Iris pigment epithelial cell (primary cell): ENCODE results near the gene STIM1.
"Not testable (repeated sequence)": the region's sequence is repeated elsewhere in the genome, so short reads cannot be mapped to it uniquely, and the experiment has no call there.

Source experiments
- DNase-seq: peaks from one replicate; pipeline ENCODE4 v3.0.0-alpha.2; 2011; ENCODE audit warnings: low read depth

Gene STIM1

GRCh38 chr11:3854977-3855807 is at the start of gene STIM1:
TSS of gene STIM1 (plus strand) at chr11:3855664. CDS start at chr11:3856271, 607 bp downstream.
- peak; percentile 90 for DNase-seq

GRCh38 chr11:3807909-3808860 is 47.3 kb upstream of the STIM1 start, which contains the start of gene PGAP2:
TSS of gene PGAP2 (plus strand) at chr11:3808560. CDS start at chr11:3811260, 2,700 bp downstream.
- peak; percentile 53 for DNase-seq

DNA sequence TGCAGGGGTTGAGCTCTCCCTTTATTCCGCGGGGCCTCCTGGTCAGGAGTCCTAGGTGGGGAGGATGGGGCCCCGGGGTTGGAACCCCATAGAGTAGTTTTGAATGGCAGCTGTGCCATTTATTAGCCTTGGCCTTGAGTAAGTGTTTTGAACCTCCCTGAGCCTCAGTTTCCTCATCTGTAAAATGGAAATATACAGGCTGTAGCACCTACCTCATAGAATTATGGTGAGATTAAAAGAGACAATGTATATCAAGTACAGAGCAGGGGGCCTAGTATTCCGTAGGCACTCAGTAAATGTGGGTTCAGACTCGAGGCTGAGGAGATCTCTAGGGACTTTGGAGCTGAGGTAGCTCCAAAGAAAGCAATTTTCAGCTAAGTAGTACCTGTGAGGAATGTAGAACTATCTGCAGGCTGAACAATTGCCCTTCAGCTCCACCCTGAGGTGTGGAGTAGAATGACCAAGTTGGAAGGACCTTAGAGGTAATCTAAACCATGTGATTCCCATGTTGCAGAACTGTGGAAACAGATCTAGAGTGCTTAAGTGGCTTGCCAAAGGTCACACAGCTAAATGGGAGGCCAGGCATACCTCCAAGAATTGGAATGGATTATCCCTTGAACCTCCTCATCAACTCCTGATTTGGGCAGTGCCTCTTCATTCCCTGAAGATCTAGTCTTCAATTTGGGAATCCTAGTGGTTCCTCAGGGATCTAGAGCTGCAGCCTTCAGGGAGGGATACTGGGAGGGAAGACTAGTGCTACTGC is 46.4 kb upstream of the STIM1 start:
- DNase-seq = peak; percentile 68

DNA sequence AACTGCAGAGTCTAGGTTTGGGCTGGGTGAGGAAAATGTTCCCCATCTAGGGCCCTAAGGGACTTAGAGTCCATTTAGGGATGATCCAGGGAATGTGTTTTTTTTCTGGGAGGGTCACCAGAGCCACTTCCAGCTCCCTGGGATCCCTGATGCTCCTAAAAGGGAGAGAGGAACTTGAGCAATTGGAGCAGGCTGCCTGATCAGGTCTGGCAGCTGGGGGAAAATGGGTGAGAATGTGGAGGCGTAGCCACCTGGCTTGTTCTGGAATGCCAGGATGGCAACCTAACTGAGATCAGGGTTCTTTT is 45.9 kb upstream of the STIM1 start:
- DNase-seq = no peak

- DNase-seq = no peak
Measured at GRCh38 chr11:3810446-3810845, 45.0 kb upstream of the STIM1 start.

DNA sequence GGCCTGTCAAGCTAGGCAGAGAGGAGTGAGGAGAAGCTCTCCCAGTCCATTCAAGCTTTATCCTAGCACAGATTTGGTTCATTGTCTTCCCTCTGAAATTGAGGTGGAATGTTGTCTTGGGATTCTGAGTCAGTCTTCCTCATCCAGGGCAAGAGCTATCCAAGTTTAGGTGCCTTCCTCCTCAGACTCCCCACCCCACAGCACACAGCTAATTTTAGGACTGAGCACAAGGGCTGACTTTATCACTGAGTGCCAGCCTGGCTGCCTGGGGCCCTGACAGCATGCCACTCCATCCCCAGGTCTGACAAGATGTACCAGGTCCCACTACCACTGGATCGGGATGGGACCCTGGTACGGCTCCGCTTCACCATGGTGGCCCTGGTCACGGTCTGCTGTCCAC is 44.5 kb upstream of the STIM1 start:
- no peak for DNase-seq

GRCh38 chr11:3814832-3815231 is 40.6 kb upstream of the STIM1 start:
- not testable (repeated sequence) for DNase-seq

- no peak for DNase-seq
Measured at GRCh38 chr11:3815845-3816244, 39.6 kb upstream of the STIM1 start.

DNA sequence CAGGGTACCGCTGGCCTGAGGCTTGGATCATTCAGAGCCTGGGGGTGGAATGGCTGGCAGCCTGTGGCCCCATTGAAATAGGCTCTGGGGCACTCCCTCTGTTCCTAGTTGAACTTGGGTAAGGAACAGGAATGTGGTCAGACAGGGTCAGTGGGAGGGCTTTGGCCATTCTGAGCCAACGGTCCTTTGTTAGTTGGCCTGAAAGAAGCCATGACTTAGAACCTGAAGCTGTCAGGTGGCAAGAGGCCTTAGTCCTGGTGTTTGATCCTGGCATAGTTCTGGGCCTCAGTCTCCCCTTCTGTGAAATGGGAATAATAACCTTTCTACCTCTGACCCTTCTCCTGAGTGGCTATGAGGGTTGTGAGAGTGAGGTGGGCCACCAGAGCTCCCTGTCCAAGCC is 38.8 kb upstream of the STIM1 start:
- no peak for DNase-seq

DNA sequence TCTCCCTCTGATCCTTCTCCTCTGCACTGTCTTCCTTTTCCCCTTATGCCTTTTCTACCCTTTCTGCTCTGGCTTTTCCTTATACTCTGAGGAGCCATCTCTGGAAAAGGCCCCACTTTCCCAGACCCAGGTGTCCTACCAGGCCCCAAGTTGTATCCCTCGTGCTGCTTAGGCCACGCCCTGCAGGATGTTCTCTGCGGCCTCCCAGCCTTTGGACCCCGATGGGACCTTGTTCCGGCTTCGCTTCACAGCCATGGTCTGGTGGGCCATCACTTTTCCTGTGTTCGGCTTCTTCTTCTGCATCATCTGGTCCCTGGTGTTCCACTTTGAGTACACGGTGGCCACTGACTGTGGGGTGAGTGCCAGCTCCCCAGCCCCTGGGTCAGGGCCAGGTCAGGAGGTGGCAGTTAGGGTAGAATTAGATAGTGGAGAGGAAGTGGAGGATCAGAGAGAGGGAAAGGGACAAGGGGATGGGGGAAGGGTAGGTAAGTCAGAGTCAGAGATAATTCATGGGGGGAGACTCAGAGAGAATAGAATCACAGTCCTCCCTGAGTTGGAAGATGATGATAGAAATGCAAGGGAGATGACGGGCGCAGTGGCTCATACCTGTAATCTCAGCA is 38.2 kb upstream of the STIM1 start:
- DNase-seq = no peak

DNA sequence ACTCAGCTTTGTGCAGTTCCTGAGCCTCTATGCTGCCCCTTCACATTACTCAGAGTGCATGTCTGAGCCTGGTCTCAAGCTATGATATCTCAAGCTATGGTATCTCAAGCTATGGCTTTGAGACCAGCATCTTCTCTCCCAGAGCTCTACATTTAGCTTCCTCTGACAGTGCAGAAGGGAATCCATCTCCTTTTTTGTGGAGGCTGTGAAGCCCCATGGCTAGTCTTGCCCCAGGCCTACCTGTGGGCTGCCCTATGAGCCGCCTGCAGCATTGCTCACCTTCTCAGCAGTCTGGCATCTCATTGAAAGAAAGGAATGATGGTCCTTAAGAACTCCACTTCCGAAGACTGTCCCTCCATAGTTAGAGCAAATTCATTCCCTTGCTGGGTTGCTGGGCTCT is 34.5 kb upstream of the STIM1 start:
- no peak for DNase-seq

GRCh38 chr11:3822312-3822711 is 33.2 kb upstream of the STIM1 start:
- DNase-seq = no peak

DNA sequence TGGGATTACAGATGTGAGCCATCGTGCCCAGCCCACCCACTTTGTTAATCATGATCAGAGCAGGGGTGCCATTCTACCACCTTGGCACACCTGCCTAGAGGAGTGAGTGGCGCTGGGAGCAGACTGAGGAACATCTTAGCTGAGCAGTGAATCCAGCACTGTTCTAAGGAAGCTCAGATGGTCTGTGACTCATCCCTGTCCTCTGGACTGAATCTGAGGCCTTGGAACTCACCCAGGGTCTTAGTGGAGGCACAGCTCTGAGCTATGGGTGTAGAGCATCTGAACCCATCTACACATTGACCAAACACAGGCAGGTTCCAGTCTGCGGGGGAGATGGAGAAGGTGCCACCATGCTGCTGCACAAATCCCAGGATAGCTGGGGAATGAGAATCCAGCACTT is 32.2 kb upstream of the STIM1 start:
- DNase-seq = peak; percentile 89

GRCh38 chr11:3823762-3824506 is 31.5 kb upstream of the STIM1 start:
- no peak for DNase-seq

GRCh38 chr11:3824714-3825472 is 30.6 kb upstream of the STIM1 start:
- peak; percentile 34 for DNase-seq

DNA sequence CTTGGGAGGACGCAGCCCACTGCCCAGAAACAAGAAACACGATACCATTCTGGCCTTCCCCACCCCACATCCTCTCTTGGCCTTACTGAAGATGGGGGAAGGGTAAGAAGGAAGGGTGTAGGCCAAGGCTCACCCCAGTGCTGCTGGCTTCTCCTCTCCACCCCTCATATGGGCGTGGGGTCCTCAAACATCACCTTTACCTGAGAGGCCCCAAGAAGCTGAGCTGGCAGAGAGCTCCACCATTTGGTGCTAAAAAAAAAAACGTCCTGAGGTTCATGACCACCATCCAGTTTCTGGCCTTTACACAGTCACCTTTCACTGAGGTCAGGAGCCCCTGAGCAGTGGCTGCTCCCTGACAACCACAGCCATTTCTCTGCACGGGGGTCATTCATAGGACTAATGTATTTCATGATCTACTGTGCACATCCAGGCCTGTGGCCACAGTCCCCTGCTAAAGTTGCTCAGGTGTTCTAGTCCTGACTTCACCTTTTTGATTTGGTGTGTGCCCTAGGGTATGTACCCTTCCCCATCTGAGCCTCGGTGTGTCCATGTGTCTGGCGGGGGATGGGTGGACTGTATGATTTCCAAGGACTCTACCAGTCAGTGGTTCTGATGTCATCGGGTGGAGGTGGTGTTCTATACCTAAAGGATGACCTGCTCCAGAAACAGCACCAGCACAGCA is 29.9 kb upstream of the STIM1 start:
- no peak for DNase-seq

DNA sequence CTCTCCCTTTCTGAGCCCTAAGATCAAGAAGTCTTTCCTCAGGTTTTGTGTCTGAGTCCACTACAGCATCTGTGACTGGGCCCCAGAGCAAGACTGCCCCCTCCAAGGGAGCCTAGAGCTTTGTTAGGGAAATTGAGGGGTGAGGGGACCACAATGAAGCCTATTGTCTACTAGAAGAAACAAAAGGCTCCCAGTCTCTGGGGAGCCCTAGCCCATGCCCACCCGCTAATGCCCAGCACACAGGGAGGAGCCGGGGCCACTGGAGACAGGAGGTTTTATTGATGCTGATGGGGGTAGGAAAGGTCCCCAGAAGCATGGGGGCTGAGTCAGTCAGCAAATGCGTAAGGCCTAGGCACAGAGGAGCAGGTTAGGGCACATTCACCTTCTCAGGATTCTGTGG is 28.7 kb upstream of the STIM1 start:
- no peak for DNase-seq

DNA sequence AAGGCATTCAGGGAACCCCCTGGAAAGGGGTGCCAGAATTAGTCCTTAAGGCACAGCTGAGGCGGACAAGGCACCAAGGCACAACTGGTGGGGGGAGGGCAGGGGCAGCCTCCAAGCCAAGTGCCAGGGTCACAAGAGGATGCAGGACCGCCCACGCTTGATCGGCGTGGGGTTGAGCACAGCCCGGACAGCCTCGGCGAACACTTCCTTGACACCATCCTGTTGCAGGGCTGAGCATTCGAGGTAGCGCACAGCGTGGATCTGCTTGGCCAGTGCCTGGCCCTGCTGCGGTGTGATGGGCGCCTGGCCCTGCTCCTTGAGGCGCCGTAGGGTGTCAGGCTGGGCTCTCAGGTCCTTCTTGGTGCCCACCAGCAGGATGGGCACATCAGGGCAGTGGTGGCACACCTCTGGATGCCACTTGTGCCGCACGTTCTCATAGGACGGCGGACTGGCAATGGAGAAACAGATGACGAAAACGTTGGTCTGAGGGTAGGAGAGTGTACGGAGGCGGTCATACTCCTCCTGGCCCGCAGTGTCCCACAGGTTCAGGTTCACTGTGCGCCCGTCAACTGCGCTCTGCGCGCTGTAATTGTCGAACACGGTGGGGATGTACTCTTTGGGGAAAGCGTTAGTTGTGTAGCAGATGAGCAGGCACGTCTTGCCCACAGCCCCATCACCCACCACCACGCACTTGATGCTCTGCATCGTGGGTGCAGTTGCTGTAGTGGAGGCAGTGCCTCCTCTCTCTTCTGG is 27.9 kb upstream of the STIM1 start:
- no peak for DNase-seq

GRCh38 chr11:3830088-3830487 is 25.4 kb upstream of the STIM1 start:
- no peak for DNase-seq
